GM13977 (cell line): Measurements from ENCODE around the gene EMP2.

Experiments
- DNase-seq: peaks from one replicate; pipeline ENCODE4 v3.0.0; 2012; ENCODE audit warnings: low spot score
- in situ Hi-C: fragments of 300-500 bp; cut with MboI; formaldehyde crosslinking; loops from one replicate; pipeline ENCODE4 v1.12.0; 2022; ENCODE audit warnings: low sequenced_read_pairs, low pct_unique_long_range_greater_than_20kb, mixed read lengths, inconsistent platforms; ENCODE audit not compliant: unreplicated experiment
- TF ChIP-seq, protein P1 (sequence below): IDR thresholded peaks from 2 replicates; pipeline ENCODE4 v1.5.1; 2012; ENCODE audit warnings: mild to moderate bottlenecking, control low read depth; ENCODE audit not compliant: insufficient read depth; ENCODE audit errors: extremely low read depth, missing control alignments

EMP2 gene

DNA sequence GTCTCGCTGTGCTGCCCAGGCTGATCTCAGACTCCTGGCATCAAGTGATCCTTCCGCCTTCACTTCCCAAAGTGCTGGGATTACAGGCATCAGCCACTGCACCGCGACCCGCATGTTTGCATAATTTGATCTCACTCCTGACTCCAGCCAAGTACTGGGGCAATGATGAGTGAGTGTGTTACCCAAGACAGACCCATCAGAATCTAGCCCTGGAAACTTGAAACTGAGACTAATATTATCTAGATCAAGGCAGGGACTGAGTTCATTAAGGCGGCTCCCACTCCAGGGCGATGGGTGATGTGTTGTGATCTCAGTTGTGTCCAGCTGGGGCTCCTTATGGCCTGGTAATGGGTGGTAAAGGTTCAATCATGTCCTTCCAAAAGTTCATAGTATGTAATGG lies 53.4 kb downstream of the EMP2 start:
- DNase-seq: no peak
- in situ Hi-C loops: loop anchor here (10.0 kb wide), 1 partner anchor 388 kb away; no protein-coding TSS in a partner anchor
- TF ChIP-seq, protein P1, sequence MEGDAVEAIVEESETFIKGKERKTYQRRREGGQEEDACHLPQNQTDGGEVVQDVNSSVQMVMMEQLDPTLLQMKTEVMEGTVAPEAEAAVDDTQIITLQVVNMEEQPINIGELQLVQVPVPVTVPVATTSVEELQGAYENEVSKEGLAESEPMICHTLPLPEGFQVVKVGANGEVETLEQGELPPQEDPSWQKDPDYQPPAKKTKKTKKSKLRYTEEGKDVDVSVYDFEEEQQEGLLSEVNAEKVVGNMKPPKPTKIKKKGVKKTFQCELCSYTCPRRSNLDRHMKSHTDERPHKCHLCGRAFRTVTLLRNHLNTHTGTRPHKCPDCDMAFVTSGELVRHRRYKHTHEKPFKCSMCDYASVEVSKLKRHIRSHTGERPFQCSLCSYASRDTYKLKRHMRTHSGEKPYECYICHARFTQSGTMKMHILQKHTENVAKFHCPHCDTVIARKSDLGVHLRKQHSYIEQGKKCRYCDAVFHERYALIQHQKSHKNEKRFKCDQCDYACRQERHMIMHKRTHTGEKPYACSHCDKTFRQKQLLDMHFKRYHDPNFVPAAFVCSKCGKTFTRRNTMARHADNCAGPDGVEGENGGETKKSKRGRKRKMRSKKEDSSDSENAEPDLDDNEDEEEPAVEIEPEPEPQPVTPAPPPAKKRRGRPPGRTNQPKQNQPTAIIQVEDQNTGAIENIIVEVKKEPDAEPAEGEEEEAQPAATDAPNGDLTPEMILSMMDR: no peak

DNA sequence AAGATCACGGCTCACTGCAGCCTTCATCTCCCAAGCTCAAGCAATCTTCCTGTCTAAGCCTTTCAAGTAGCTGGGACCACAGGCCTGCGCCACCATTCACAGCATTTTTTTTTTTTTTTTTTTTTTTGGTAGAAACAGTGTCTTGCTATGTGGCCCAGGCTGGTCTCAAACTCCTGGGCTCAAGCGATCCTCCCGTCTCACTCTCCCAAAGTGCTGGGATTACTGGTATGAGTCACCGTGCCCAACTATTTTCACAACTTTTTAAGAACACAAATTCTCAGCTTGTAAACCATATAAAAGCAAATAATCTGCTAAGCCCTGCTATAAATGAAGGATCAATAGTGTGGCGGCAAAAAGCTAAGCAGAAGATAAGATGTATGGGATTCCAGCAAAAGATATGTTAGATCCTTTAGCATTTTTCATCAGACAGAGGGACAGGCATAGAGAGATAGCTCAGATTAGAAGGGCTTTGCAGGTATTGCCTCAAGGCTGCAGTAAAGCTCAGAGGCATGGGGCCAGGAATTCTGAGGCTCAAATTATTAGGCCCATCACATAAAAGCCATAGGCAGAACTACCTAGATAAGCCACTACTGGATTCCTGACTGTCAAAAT lies 55.1 kb downstream of the EMP2 start:
- in situ Hi-C loops: loop anchor here (10.0 kb wide), 1 partner anchor 389 kb away; no protein-coding TSS in a partner anchor
- DNase-seq: no peak
- TF ChIP-seq, protein P1: no peak

DNA sequence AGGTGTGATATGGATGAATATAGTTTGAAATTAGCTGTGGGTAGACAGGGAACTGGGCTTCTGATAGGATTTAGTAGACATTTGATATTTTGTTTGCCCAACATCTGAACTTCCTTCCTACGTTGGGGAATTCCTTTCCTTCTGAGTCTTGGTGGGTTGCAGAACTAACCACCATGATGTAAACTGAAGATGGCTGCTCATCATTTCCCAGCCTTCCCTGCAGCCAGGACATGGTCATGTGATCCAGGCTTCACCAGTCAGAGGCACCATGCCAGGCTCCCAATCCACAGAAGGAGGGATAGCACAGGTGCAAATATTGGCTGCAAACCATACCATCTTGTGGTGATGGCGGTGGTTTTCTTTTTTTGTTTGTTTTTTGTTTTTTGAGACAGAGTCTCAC lies 57.4 kb downstream of the EMP2 start:
- no peak for DNase-seq
- TF ChIP-seq, protein P1: no peak
- in situ Hi-C loops: loop anchor here (10.0 kb wide), 1 partner anchor 392 kb away; no protein-coding TSS in a partner anchor

DNA sequence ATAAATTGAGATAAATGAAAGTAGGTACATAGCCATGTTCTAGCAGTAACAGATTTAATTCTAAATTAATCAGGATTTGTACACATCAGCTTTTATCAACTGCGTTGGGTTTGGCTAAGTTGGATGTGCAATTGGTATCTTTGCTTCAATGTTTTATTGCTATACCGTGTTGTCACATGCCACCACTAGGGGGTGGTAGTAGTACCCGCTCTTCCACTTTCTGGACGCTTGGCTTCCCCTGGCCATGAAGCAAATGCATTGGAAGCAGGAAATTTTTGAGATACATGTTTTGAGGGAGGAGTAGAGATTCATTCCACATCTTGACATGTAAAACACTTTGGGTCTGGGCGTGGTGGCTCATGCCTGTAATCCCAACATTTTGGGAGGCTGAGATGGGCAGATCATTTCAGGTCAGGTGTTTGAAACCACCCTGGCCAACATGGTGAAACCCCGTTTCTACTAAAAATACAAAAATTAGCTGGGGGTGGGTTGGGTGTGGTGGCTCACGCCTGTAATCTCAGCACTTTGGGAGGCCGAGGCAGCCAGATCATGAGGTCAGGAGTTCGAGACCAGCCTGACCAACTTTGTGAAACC lies 58.6 kb downstream of the EMP2 start:
- TF ChIP-seq, protein P1: peak; percentile 65
- peak; percentile 72 for DNase-seq
- in situ Hi-C loops: loop anchor here (10.0 kb wide), 1 partner anchor 393 kb away; no protein-coding TSS in a partner anchor

DNA sequence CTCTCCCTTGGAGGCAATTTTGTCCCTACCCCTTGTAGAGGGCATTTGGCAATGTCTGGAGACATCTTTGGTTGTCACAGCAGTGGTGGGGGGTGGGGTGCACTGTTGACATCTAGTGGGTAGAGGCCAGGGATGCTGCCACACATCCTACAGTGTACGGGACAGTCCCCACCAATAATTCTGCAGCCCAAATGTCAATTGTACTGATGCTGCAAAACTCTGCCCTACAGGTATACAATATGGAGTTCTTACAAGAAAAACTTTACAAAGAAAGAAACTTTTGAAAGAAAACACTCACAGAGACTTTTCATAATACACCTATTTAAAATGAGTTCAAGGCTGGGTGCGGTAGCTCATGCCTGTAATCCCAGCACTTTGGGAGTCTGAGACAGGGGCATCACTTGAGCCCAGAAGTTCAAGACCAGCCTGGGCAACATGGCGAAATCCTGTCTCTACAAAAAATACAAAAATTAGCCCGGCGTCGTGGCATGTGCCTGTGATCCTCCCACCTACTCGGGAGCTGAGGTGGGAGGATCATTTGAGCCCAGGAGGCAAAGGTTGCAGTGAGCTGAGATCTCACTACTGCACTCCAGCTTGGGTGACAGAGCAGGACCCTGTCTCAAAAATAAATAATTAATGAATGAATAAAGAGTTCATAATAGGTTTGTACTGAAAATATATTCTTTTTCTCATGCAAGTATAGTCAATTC lies 59.4 kb downstream of the EMP2 start:
- in situ Hi-C loops: loop anchor here (10.0 kb wide), 1 partner anchor 394 kb away; no protein-coding TSS in a partner anchor
- no peak for DNase-seq
- TF ChIP-seq, protein P1: no peak

DNA sequence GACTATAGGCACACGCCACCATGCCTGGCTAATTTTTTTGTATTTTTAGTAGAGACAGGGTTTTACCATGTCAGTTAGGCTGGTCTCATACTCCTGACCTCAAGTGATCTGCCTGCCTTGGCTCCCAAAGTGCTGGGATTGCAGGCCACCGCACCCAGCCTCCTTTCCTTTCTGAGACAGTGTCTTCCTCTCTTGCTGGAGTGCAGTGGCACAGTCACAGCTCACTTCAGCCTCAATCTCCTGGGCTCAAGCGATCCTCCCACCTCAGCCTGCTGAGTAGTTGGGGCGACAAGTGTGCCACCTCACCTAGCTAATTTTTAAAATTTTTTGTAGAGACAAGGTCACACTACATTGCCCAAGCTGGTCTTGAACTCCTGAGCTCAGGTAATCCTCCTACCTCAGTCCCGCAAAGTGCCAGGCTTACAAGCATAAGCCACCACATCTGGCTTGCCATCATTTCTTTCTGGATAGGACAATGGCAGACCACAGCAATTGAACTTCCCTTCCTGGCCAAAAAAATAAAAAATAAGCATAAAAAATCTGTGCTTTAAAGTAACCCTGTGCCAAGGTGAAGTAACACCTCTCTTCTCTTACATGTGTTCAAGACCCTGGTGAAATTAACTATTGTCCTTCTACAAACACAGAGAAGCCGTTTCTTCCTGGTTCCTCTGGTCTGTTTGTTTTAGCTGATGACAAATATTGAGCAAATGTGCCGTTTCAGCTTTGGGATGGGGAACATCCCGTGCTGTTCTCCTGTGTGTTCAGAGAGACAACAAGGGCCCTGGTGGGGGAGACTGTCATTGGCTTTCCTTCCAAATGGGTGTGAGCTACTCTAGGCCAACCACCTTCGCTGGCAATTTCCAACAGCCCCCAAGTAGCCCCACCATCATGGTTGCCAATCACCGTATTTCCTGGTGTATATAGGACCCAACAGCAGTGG lies 60.2 kb downstream of the EMP2 start:
- TF ChIP-seq, protein P1: no peak
- in situ Hi-C loops: loop anchor here (5.0 to 10.0 kb wide), 2 partner anchors 217 to 395 kb away; no protein-coding TSS in a partner anchor
- DNase-seq: no peak
